Endothelial cell of umbilical vein (primary cell): ENCODE measurements around the gene RMC1. TPM values are rescaled to one million over a fixed set of nuclear protein-coding genes. Genes with fewer than 3 reads are reported as not detected.

ENCODE experiments used
- BruUV-seq: library from RNA; stranded (reverse); fragments of 400-500 nt; replicated peaks from 2 replicates; lab custom pipeline; 2021; lab: Mats Ljungman, UMichigan
- CTCF ChIA-PET: fragments of 300-600, 350-600 bp; sonication (Branson Sonifier 250); formaldehyde crosslinking; loops from one replicate; lab custom pipeline; 2021; ENCODE audit warnings: antibody characterized with exemption, inconsistent platforms; lab: Charles Lee
- POLR2A ChIA-PET: fragments of 300-600, 350-600 bp; sonication (Branson Sonifier 250); formaldehyde crosslinking; loops from one replicate; lab custom pipeline; 2021; ENCODE audit warnings: antibody characterized with exemption, inconsistent platforms; lab: Charles Lee
- DNase-seq: peaks from one replicate; pipeline ENCODE4 v3.0.0-alpha.2; 2011; ENCODE audit warnings: low read depth, low spot score
- FAIRE-seq: peaks from 2 replicates; lab custom pipeline; 2011; peaks lifted over from hg19 to GRCh38; lab: Jason Lieb, UNC
- H2AFZ ChIP-seq: 2 replicates; pipeline ENCODE4 v1.6.0; 2012; ENCODE audit warnings: low read depth, low read length, control low read depth, inconsistent platforms
- H3K27ac ChIP-seq: 2 replicates; pipeline ENCODE4 v1.5.1; 2011; ENCODE audit warnings: low read depth, mild to moderate bottlenecking, control low read depth, low read length, moderate library complexity; ENCODE audit not compliant: insufficient read depth
- H3K27me3 ChIP-seq, 2 experiments: 2 replicates each; pipeline versions ENCODE4 v1.6.0 to v1.6.1; 2011; ENCODE audit warnings: low read length in 2 of 2, mixed read lengths in 1 of 2; ENCODE audit not compliant: control insufficient read depth in 2 of 2, insufficient read depth in 2 of 2
- H3K36me3 ChIP-seq, 2 experiments: 2 replicates in 1 of 2; 3 replicates in 1 of 2; pipeline ENCODE4 v1.5.1; 2011; ENCODE audit warnings: low read length in 2 of 2, mild to moderate bottlenecking in 1 of 2, moderate library complexity in 1 of 2; ENCODE audit not compliant: control insufficient read depth in 2 of 2, insufficient read depth in 2 of 2; ENCODE audit errors: extremely low read depth in 1 of 2
- H3K4me1 ChIP-seq: 3 replicates; pipeline ENCODE4 v1.5.1; 2011; ENCODE audit warnings: mild to moderate bottlenecking, low read length; ENCODE audit not compliant: control insufficient read depth, insufficient read depth; ENCODE audit errors: extremely low read depth
- H3K4me2 ChIP-seq: 2 replicates; pipeline ENCODE4 v1.6.1; 2011; ENCODE audit warnings: low read length, control low read depth, mixed read lengths; ENCODE audit not compliant: insufficient read depth
- H3K4me3 ChIP-seq, 3 experiments: fragments of 200-600 bp in 1 of 3; sonication (generic), shearing (Covaris generic) in 1 of 3; replicated peaks in 1 of 3; 2 replicates each; pipeline ENCODE4 v1.5.1; 2011 to 2016; ENCODE audit warnings: control low read depth in 3 of 3, low read length in 3 of 3, mild to moderate bottlenecking in 2 of 3, inconsistent platforms in 1 of 3, low read depth in 1 of 3, moderate library complexity in 1 of 3; ENCODE audit not compliant: insufficient read depth in 1 of 3
- H3K79me2 ChIP-seq: 2 replicates; pipeline ENCODE4 v1.6.0; 2012; ENCODE audit warnings: low read length, inconsistent platforms; ENCODE audit not compliant: control insufficient read depth, insufficient read depth
- H3K9ac ChIP-seq: replicated peaks from 2 replicates; pipeline ENCODE3; 2011; ENCODE audit warnings: low read length, control low read depth; ENCODE audit not compliant: insufficient read depth; ENCODE audit errors: extremely low read depth
- H3K9me1 ChIP-seq: replicated peaks from 3 replicates; pipeline ENCODE4 v1.6.0; 2011; ENCODE audit warnings: mild to moderate bottlenecking, low read length; ENCODE audit not compliant: control insufficient read depth, insufficient read depth; ENCODE audit errors: extremely low read depth
- H3K9me3 ChIP-seq: replicated peaks from 2 replicates; pipeline ENCODE4 v1.5.1; 2012; ENCODE audit warnings: low read length, inconsistent platforms; ENCODE audit not compliant: control insufficient read depth, insufficient read depth
- H4K20me1 ChIP-seq: replicated peaks from 2 replicates; pipeline ENCODE3; 2011; ENCODE audit warnings: mild to moderate bottlenecking, low read length; ENCODE audit not compliant: control insufficient read depth, insufficient read depth; ENCODE audit errors: extremely low read depth
- EZH2 ChIP-seq: IDR thresholded peaks from 2 replicates; pipeline ENCODE4 v1.6.1; 2012; ENCODE audit warnings: borderline replicate concordance, low read depth, mild to moderate bottlenecking, moderate library complexity, low read length, inconsistent platforms; ENCODE audit not compliant: severe bottlenecking
- FOS ChIP-seq: IDR thresholded peaks from 2 replicates; pipeline ENCODE4 v1.6.1; 2011; ENCODE audit warnings: mild to moderate bottlenecking, low read length, moderate library complexity, borderline replicate concordance; ENCODE audit not compliant: insufficient read depth
- GATA2 ChIP-seq: IDR thresholded peaks from 2 replicates; pipeline ENCODE4 v1.7.0; 2011; ENCODE audit warnings: low read depth, mild to moderate bottlenecking, moderate library complexity, mixed read lengths, low read length; ENCODE audit not compliant: insufficient read length, insufficient read depth
- JUN ChIP-seq: IDR thresholded peaks from 2 replicates; pipeline ENCODE4 v1.6.1; 2011; ENCODE audit warnings: borderline replicate concordance, low read depth; ENCODE audit not compliant: insufficient read length, insufficient read depth
- MYC ChIP-seq: IDR thresholded peaks from one replicate; pipeline ENCODE4 v1.6.1; 2011; ENCODE audit warnings: mild to moderate bottlenecking, low read depth, low read length
- POLR2A ChIP-seq: IDR thresholded peaks from 2 replicates; pipeline ENCODE4 v1.6.1; 2012; ENCODE audit warnings: low read depth, mild to moderate bottlenecking, control low read depth, low read length
- POLR2AphosphoS5 ChIP-seq: IDR thresholded peaks from 2 replicates; pipeline ENCODE4 v1.6.1; 2012; ENCODE audit warnings: low read depth, mild to moderate bottlenecking, control low read depth, low read length, moderate library complexity; ENCODE audit not compliant: insufficient read depth
- dilution Hi-C: fragments of 300-500 bp; cut with MboI; formaldehyde crosslinking; loops from one replicate; pipeline ENCODE4 v1.15.0; 2019; ENCODE audit warnings: low sequenced_read_pairs; ENCODE audit not compliant: extremely low pct_ligation_motif_present
- intact Hi-C: fragments of 100-400 bp; cut with micrococcal nuclease; formaldehyde crosslinking; loops from one replicate; pipeline ENCODE4 v1.10.0; 2022
- polyA plus RNA-seq, 4 experiments: library from polyadenylated mRNA; depleted of rRNA in 3 of 4; stranded (reverse) in 3 of 4; unstranded in 1 of 4; fragments of >200 nt; gene quantifications; 2 replicates each; pipeline versions ENCODE4 v1.2.1 to v1.2.3, GENCODE V29; 2011 to 2012; ENCODE audit warnings: missing spikeins in 1 of 4
- total RNA-seq: library from RNA; stranded (reverse); gene quantifications from 2 replicates; pipeline ENCODE4 v1.2.3, GENCODE V29; 2021
- TF ChIP-seq, protein P1 (sequence below), 2 donors: IDR thresholded peaks; 1 replicate in 1 of 2; 2 replicates in 1 of 2; pipeline ENCODE4 v1.5.1; 2011; ENCODE audit warnings: low read length in 2 of 2, mild to moderate bottlenecking in 2 of 2, moderate library complexity in 2 of 2, control low read depth in 1 of 2, inconsistent platforms in 1 of 2, low read depth in 1 of 2; ENCODE audit not compliant: insufficient read depth in 1 of 2; ENCODE audit errors: extremely low read depth in 1 of 2
- TF ChIP-seq, protein P2 (sequence below): IDR thresholded peaks from 2 replicates; pipeline ENCODE4 v1.6.1; 2011; ENCODE audit not compliant: insufficient read depth, insufficient read length

The RMC1 gene
- total and polyA plus RNA-seq, 2 donors (not counting 3 experiments of a cell fraction or from before 2014, with no cell fraction given) = 26.2 to 29.7 TPM

DNA sequence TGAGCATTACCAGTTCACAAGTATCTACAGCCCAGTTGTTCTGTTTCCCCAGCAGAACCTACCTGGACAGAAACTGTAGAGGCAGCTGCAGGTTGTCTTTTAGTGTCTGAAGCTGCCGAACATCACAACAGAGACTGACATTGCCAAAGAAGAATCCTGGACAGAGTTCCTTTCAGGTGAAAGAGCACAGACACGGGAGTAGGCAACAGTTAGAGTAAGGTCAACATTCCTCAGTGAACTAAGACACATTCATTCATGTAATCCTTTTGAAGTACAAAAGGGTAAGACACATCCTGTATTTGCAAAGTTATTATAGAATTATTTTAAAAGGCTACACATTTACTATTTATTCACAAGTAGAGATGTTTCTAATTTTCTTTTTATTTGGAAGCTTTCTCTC, 68.7 kb downstream of the RMC1 start:
- Histone ChIP-seq H3K4me2 (no peak overlapping the region), H3K9ac (no peak overlapping the region), H3K4me3 (no peak overlapping the region), H3K27me3 (no peaks in the 10 kb centered on the region), H3K9me1 (no peaks in the 10 kb centered on the region), H3K27ac (no peak overlapping the region), H3K9me3 (no peaks in the 10 kb centered on the region), H3K4me1 (peaks cover 12% of the 10 kb centered on the region), H3K79me2 (peaks cover 22% of the 10 kb centered on the region), H4K20me1 (no peaks in the 10 kb centered on the region), H3K36me3 (peaks cover 0 to 9% of the 10 kb centered on the region in 2 experiments), H2AFZ (no peak overlapping the region)
- intact Hi-C loops = no loop called here
- CTCF ChIA-PET = interaction anchor here (0.7 to 0.9 kb wide), 2 partner anchors 131 to 232 kb away, joined by 3 to 4 read pairs; no protein-coding TSS in a partner anchor
- dilution Hi-C loops = no loop called here
- DNase-seq = no peak
- no peak for TF ChIP-seq EZH2
- FAIRE-seq = no peak
- no TSS peak for BruUV-seq
- POLR2A ChIA-PET = no interaction called here

DNA sequence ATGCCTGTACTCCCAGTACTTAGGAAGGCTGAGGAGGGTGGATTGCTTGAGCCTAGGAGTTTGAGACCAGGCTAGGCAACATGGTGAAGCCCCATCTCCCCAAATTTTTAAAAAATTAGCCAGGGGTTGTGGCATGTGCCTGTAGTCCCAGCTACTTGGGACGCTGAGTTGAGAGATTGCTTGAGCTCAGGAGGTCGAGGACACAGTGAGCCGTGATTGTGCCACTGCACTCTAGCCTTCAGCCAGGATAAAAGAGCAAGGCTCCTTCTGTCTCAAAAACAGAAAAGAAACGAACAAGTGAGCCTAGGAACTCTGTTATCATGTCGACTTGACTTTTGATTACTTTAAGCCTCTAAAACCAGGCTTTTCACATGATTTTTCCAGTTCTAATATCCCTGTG, 69.3 kb downstream of the RMC1 start:
- H3K4me3 ChIP-seq = no peak overlapping the region
- DNase-seq = no peak
- CTCF ChIA-PET = no interaction called here
- H3K9me3 ChIP-seq = no peaks in the 10 kb centered on the region
- FAIRE-seq = peak; percentile 12
- H3K27ac ChIP-seq = no peak overlapping the region
- intact Hi-C loops (no loop called here), dilution Hi-C loops (no loop called here)
- no peaks in the 10 kb centered on the region for H4K20me1 ChIP-seq
- H3K9me1 ChIP-seq = no peaks in the 10 kb centered on the region
- no peaks in the 10 kb centered on the region for H3K27me3 ChIP-seq
- TF ChIP-seq, protein P1, sequence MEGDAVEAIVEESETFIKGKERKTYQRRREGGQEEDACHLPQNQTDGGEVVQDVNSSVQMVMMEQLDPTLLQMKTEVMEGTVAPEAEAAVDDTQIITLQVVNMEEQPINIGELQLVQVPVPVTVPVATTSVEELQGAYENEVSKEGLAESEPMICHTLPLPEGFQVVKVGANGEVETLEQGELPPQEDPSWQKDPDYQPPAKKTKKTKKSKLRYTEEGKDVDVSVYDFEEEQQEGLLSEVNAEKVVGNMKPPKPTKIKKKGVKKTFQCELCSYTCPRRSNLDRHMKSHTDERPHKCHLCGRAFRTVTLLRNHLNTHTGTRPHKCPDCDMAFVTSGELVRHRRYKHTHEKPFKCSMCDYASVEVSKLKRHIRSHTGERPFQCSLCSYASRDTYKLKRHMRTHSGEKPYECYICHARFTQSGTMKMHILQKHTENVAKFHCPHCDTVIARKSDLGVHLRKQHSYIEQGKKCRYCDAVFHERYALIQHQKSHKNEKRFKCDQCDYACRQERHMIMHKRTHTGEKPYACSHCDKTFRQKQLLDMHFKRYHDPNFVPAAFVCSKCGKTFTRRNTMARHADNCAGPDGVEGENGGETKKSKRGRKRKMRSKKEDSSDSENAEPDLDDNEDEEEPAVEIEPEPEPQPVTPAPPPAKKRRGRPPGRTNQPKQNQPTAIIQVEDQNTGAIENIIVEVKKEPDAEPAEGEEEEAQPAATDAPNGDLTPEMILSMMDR (IDR thresholded peaks at IDR 0.05; ENCODE audit: extremely low read depth in 1 of 2, insufficient read depth in 1 of 2, low read depth in 1 of 2, low read length in 2 of 2) = no peak
- TF ChIP-seq MYC (no peak), GATA2 (no peak), POLR2A (no peak), FOS (no peak), JUN (no peak), POLR2AphosphoS5 (no peak), EZH2 (no peak)
- TF ChIP-seq, protein P2, sequence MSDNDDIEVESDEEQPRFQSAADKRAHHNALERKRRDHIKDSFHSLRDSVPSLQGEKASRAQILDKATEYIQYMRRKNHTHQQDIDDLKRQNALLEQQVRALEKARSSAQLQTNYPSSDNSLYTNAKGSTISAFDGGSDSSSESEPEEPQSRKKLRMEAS = no peak
- H3K4me2 ChIP-seq = no peak overlapping the region
- H2AFZ ChIP-seq = no peak overlapping the region
- POLR2A ChIA-PET = no interaction called here
- H3K9ac ChIP-seq = no peak overlapping the region
- no TSS peak for BruUV-seq
- peaks cover 0 to 9% of the 10 kb centered on the region in 2 experiments for H3K36me3 ChIP-seq
- peaks cover 22% of the 10 kb centered on the region for H3K79me2 ChIP-seq
- H3K4me1 ChIP-seq = peaks cover 12% of the 10 kb centered on the region
